Thoracic aorta (tissue), 2 donors: Measurements from ENCODE around the gene CLDN10. TPM values are rescaled to one million over a fixed set of nuclear protein-coding genes. Genes with fewer than 3 reads are reported as not detected.

Source experiments
- ATAC-seq: fragments of 150-250 bp; one replicate; pipeline ENCODE4 v1.8.0; 2017; ENCODE audit warnings: low read depth; ENCODE audit not compliant: insufficient number of reproducible peaks, low FRiP score
- DNase-seq: peaks from one replicate; pipeline ENCODE4 v3.0.0-alpha.2; 2020; ENCODE audit warnings: low spot score
- H3K27ac ChIP-seq, 2 donors: fragments of 200-600 bp; sonication (generic); 1 replicate in 1 of 2; 2 replicates in 1 of 2; pipeline ENCODE4 v1.5.1; 2016; ENCODE audit warnings: mild to moderate bottlenecking in 2 of 2, moderate library complexity in 2 of 2
- H3K27me3 ChIP-seq: fragments of 200-600 bp; sonication (generic); replicated peaks from 2 replicates; pipeline ENCODE4 v1.6.0; 2016; ENCODE audit warnings: mild to moderate bottlenecking; ENCODE audit not compliant: insufficient read depth
- H3K36me3 ChIP-seq: fragments of 200-600 bp; sonication (generic); one replicate; pipeline ENCODE4 v1.5.1; 2016
- H3K4me1 ChIP-seq, 2 donors: fragments of 200-600 bp; sonication (generic); 1 replicate in 1 of 2; 2 replicates in 1 of 2; pipeline versions ENCODE4 v1.5.1 to v1.6.0; 2016; ENCODE audit warnings: low read depth in 2 of 2, mild to moderate bottlenecking in 1 of 2; ENCODE audit not compliant: control insufficient read depth in 1 of 2
- H3K4me3 ChIP-seq: fragments of 200-600 bp; sonication (generic); 2 replicates; pipeline ENCODE4 v1.5.1; 2016; ENCODE audit warnings: mild to moderate bottlenecking
- H3K9me3 ChIP-seq: fragments of 200-600 bp; sonication (generic); 2 replicates; pipeline ENCODE4 v1.5.1; 2016
- CTCF ChIP-seq: fragments of 200-600 bp; sonication (generic); IDR thresholded peaks from one replicate; pipeline ENCODE4 v1.5.1; 2019; ENCODE audit warnings: antibody characterized with exemption
- total RNA-seq, 2 donors: library from RNA; depleted of rRNA; stranded (reverse); fragments of >200 nt; gene quantifications; one replicate each; pipeline versions ENCODE4 v1.1.0 to v1.2.3, GENCODE V29; 2016

Gene CLDN10
- total RNA-seq, 2 donors from 2014 or later = not detected

DNA sequence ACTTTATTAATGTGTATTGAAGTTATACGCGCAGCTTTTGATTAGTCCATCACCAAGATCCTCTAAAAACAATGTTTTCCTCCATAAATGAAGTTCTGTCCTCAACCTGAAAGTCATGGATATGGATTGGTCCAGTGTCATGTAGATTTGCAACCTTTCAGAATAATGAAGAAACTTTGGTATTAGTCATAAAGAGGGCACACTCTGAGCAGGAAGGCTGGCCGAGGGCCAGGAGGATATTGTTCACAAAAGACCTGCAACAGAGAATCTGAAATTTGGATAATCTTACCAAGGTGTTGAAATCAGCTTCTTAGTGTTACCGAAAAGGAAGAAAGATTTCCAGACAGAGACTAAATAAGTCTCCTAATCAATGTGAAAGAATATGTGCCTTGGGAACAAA is 20.7 kb downstream of the CLDN10 start:
- H3K4me1 ChIP-seq = no peaks in the 10 kb centered on the region
- no peak for DNase-seq
- no peaks in the 10 kb centered on the region for H3K36me3 ChIP-seq
- H3K4me3 ChIP-seq = no peak overlapping the region
- no peak for TF ChIP-seq CTCF
- no peaks in the 10 kb centered on the region for H3K27me3 ChIP-seq
- ATAC-seq = no peak
- no peaks in the 10 kb centered on the region for H3K9me3 ChIP-seq
- H3K27ac ChIP-seq = no peak overlapping the region

- H3K4me1 ChIP-seq = no peaks in the 10 kb centered on the region
- ATAC-seq (no peak), DNase-seq (no peak)
- H3K36me3 ChIP-seq = peaks cover 7% of the 10 kb centered on the region
- H3K27me3 ChIP-seq = no peaks in the 10 kb centered on the region
- no peaks in the 10 kb centered on the region for H3K9me3 ChIP-seq
- TF ChIP-seq CTCF = no peak
- H3K27ac ChIP-seq = no peak overlapping the region
- H3K4me3 ChIP-seq = no peak overlapping the region
Observed at GRCh38 chr13:95579303-95579702, 26.8 kb downstream of the CLDN10 start.

- no peak overlapping the region for H3K27ac ChIP-seq
- TF ChIP-seq CTCF = no peak
- H3K4me3 ChIP-seq = no peak overlapping the region
- no peak for ATAC-seq
- H3K36me3 ChIP-seq = peaks cover 24% of the 10 kb centered on the region
- no peaks in the 10 kb centered on the region for H3K27me3 ChIP-seq
- H3K4me1 ChIP-seq = no peaks in the 10 kb centered on the region
- no peaks in the 10 kb centered on the region for H3K9me3 ChIP-seq
- DNase-seq = no peak
Observed at GRCh38 chr13:95585867-95586266, 33.3 kb downstream of the CLDN10 start.

DNA sequence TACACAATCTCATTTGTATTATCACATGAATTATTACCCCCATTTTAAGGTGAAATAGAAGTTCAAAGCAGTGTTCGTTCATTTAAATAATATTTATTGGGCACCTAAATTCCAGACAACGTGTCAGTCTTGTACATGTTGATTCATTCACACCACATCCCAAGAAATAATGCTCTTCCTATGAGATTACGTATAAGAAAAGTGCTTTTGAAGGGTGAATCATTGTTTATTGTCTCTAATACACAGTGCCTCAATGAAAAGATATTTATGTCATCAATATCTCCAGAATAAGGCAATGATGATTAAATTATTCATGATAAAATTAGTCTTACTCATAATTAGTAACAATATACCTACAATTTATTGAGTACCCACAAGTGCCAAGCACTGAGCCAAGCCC is 35.6 kb downstream of the CLDN10 start:
- H3K27me3 ChIP-seq = no peaks in the 10 kb centered on the region
- TF ChIP-seq CTCF = no peak
- no peaks in the 10 kb centered on the region for H3K4me1 ChIP-seq
- H3K36me3 ChIP-seq = peaks cover 17% of the 10 kb centered on the region
- H3K9me3 ChIP-seq = no peaks in the 10 kb centered on the region
- ATAC-seq (no peak), DNase-seq (no peak)
- H3K27ac ChIP-seq = no peak overlapping the region
- no peak overlapping the region for H3K4me3 ChIP-seq

GRCh38 chr13:95588721-95589120 is 36.2 kb downstream of the CLDN10 start:
- H3K4me1 ChIP-seq = no peaks in the 10 kb centered on the region
- no peak overlapping the region for H3K27ac ChIP-seq
- H3K36me3 ChIP-seq = peaks cover 17% of the 10 kb centered on the region
- no peaks in the 10 kb centered on the region for H3K27me3 ChIP-seq
- no peak for ATAC-seq
- no peak for DNase-seq
- H3K9me3 ChIP-seq = no peaks in the 10 kb centered on the region
- no peak overlapping the region for H3K4me3 ChIP-seq
- TF ChIP-seq CTCF = no peak
